Endothelial cell of umbilical vein (primary cell): ENCODE measurements around the gene TPR. TPM values are rescaled to one million over a fixed set of nuclear protein-coding genes. Genes with fewer than 3 reads are reported as not detected.

ENCODE experiments used
- BruUV-seq: library from RNA; stranded (reverse); fragments of 400-500 nt; replicated peaks from 2 replicates; lab custom pipeline; 2021; lab: Mats Ljungman, UMichigan
- CTCF ChIA-PET: fragments of 300-600, 350-600 bp; sonication (Branson Sonifier 250); formaldehyde crosslinking; loops from one replicate; lab custom pipeline; 2021; ENCODE audit warnings: antibody characterized with exemption, inconsistent platforms; lab: Charles Lee
- POLR2A ChIA-PET: fragments of 300-600, 350-600 bp; sonication (Branson Sonifier 250); formaldehyde crosslinking; loops from one replicate; lab custom pipeline; 2021; ENCODE audit warnings: antibody characterized with exemption, inconsistent platforms; lab: Charles Lee
- DNase-seq: peaks from one replicate; pipeline ENCODE4 v3.0.0-alpha.2; 2011; ENCODE audit warnings: low read depth, low spot score
- FAIRE-seq: peaks from 2 replicates; lab custom pipeline; 2011; peaks lifted over from hg19 to GRCh38; lab: Jason Lieb, UNC
- H2AFZ ChIP-seq: 2 replicates; pipeline ENCODE4 v1.6.0; 2012; ENCODE audit warnings: low read depth, low read length, control low read depth, inconsistent platforms
- H3K27ac ChIP-seq: 2 replicates; pipeline ENCODE4 v1.5.1; 2011; ENCODE audit warnings: low read depth, mild to moderate bottlenecking, control low read depth, low read length, moderate library complexity; ENCODE audit not compliant: insufficient read depth
- H3K27me3 ChIP-seq, 2 experiments: 2 replicates each; pipeline versions ENCODE4 v1.6.0 to v1.6.1; 2011; ENCODE audit warnings: low read length in 2 of 2, mixed read lengths in 1 of 2; ENCODE audit not compliant: control insufficient read depth in 2 of 2, insufficient read depth in 2 of 2
- H3K36me3 ChIP-seq, 2 experiments: 2 replicates in 1 of 2; 3 replicates in 1 of 2; pipeline ENCODE4 v1.5.1; 2011; ENCODE audit warnings: low read length in 2 of 2, mild to moderate bottlenecking in 1 of 2, moderate library complexity in 1 of 2; ENCODE audit not compliant: control insufficient read depth in 2 of 2, insufficient read depth in 2 of 2; ENCODE audit errors: extremely low read depth in 1 of 2
- H3K4me1 ChIP-seq: 3 replicates; pipeline ENCODE4 v1.5.1; 2011; ENCODE audit warnings: mild to moderate bottlenecking, low read length; ENCODE audit not compliant: control insufficient read depth, insufficient read depth; ENCODE audit errors: extremely low read depth
- H3K4me2 ChIP-seq: 2 replicates; pipeline ENCODE4 v1.6.1; 2011; ENCODE audit warnings: low read length, control low read depth, mixed read lengths; ENCODE audit not compliant: insufficient read depth
- H3K4me3 ChIP-seq, 3 experiments: fragments of 200-600 bp in 1 of 3; sonication (generic), shearing (Covaris generic) in 1 of 3; replicated peaks in 1 of 3; 2 replicates each; pipeline ENCODE4 v1.5.1; 2011 to 2016; ENCODE audit warnings: control low read depth in 3 of 3, low read length in 3 of 3, mild to moderate bottlenecking in 2 of 3, inconsistent platforms in 1 of 3, low read depth in 1 of 3, moderate library complexity in 1 of 3; ENCODE audit not compliant: insufficient read depth in 1 of 3
- H3K79me2 ChIP-seq: 2 replicates; pipeline ENCODE4 v1.6.0; 2012; ENCODE audit warnings: low read length, inconsistent platforms; ENCODE audit not compliant: control insufficient read depth, insufficient read depth
- H3K9ac ChIP-seq: replicated peaks from 2 replicates; pipeline ENCODE3; 2011; ENCODE audit warnings: low read length, control low read depth; ENCODE audit not compliant: insufficient read depth; ENCODE audit errors: extremely low read depth
- H3K9me1 ChIP-seq: replicated peaks from 3 replicates; pipeline ENCODE4 v1.6.0; 2011; ENCODE audit warnings: mild to moderate bottlenecking, low read length; ENCODE audit not compliant: control insufficient read depth, insufficient read depth; ENCODE audit errors: extremely low read depth
- H3K9me3 ChIP-seq: replicated peaks from 2 replicates; pipeline ENCODE4 v1.5.1; 2012; ENCODE audit warnings: low read length, inconsistent platforms; ENCODE audit not compliant: control insufficient read depth, insufficient read depth
- H4K20me1 ChIP-seq: replicated peaks from 2 replicates; pipeline ENCODE3; 2011; ENCODE audit warnings: mild to moderate bottlenecking, low read length; ENCODE audit not compliant: control insufficient read depth, insufficient read depth; ENCODE audit errors: extremely low read depth
- CTCF ChIP-seq, 2 donors: IDR thresholded peaks; 1 replicate in 1 of 2; 2 replicates in 1 of 2; pipeline ENCODE4 v1.5.1; 2011; ENCODE audit warnings: low read length in 2 of 2, mild to moderate bottlenecking in 2 of 2, moderate library complexity in 2 of 2, control low read depth in 1 of 2, inconsistent platforms in 1 of 2, low read depth in 1 of 2; ENCODE audit not compliant: insufficient read depth in 1 of 2; ENCODE audit errors: extremely low read depth in 1 of 2
- EZH2 ChIP-seq: IDR thresholded peaks from 2 replicates; pipeline ENCODE4 v1.6.1; 2012; ENCODE audit warnings: borderline replicate concordance, low read depth, mild to moderate bottlenecking, moderate library complexity, low read length, inconsistent platforms; ENCODE audit not compliant: severe bottlenecking
- FOS ChIP-seq: IDR thresholded peaks from 2 replicates; pipeline ENCODE4 v1.6.1; 2011; ENCODE audit warnings: mild to moderate bottlenecking, low read length, moderate library complexity, borderline replicate concordance; ENCODE audit not compliant: insufficient read depth
- GATA2 ChIP-seq: IDR thresholded peaks from 2 replicates; pipeline ENCODE4 v1.7.0; 2011; ENCODE audit warnings: low read depth, mild to moderate bottlenecking, moderate library complexity, mixed read lengths, low read length; ENCODE audit not compliant: insufficient read length, insufficient read depth
- JUN ChIP-seq: IDR thresholded peaks from 2 replicates; pipeline ENCODE4 v1.6.1; 2011; ENCODE audit warnings: borderline replicate concordance, low read depth; ENCODE audit not compliant: insufficient read length, insufficient read depth
- MAX ChIP-seq: IDR thresholded peaks from 2 replicates; pipeline ENCODE4 v1.6.1; 2011; ENCODE audit not compliant: insufficient read depth, insufficient read length
- MYC ChIP-seq: IDR thresholded peaks from one replicate; pipeline ENCODE4 v1.6.1; 2011; ENCODE audit warnings: mild to moderate bottlenecking, low read depth, low read length
- POLR2A ChIP-seq: IDR thresholded peaks from 2 replicates; pipeline ENCODE4 v1.6.1; 2012; ENCODE audit warnings: low read depth, mild to moderate bottlenecking, control low read depth, low read length
- POLR2AphosphoS5 ChIP-seq: IDR thresholded peaks from 2 replicates; pipeline ENCODE4 v1.6.1; 2012; ENCODE audit warnings: low read depth, mild to moderate bottlenecking, control low read depth, low read length, moderate library complexity; ENCODE audit not compliant: insufficient read depth
- dilution Hi-C: fragments of 300-500 bp; cut with MboI; formaldehyde crosslinking; loops from one replicate; pipeline ENCODE4 v1.15.0; 2019; ENCODE audit warnings: low sequenced_read_pairs; ENCODE audit not compliant: extremely low pct_ligation_motif_present
- intact Hi-C: fragments of 100-400 bp; cut with micrococcal nuclease; formaldehyde crosslinking; loops from one replicate; pipeline ENCODE4 v1.10.0; 2022
- polyA plus RNA-seq, 4 experiments: library from polyadenylated mRNA; depleted of rRNA in 3 of 4; stranded (reverse) in 3 of 4; unstranded in 1 of 4; fragments of >200 nt; gene quantifications; 2 replicates each; pipeline versions ENCODE4 v1.2.1 to v1.2.3, GENCODE V29; 2011 to 2012; ENCODE audit warnings: missing spikeins in 1 of 4
- total RNA-seq: library from RNA; stranded (reverse); gene quantifications from 2 replicates; pipeline ENCODE4 v1.2.3, GENCODE V29; 2021

The TPR gene
- total and polyA plus RNA-seq, 2 donors (not counting 3 experiments of a cell fraction or from before 2014, with no cell fraction given): 49.4 to 118 TPM

DNA sequence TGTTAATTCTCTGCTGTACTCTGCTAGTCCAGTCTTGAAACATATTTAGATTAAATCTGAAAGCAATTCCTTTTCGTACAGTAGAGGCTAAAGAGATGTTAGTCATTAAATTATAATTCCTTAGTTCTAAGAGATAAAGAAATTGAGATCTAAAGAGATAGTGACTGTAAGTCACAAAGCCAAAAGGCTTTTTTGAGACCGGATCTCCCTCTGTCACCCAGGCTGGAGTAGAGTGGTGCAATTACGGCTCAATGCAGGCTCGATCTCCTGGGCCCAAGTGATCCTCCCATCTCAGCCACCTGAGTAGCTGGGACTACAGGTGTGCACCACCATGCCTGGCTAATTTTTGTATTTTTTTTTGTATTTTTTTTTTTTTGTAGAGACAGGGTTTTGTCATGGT is 64.7 kb downstream of the TPR start:
- BruUV-seq: no TSS peak
- intact Hi-C loops (no loop called here), dilution Hi-C loops (no loop called here)
- Histone ChIP-seq H3K9me3 (no peaks in the 10 kb centered on the region), H2AFZ (no peak overlapping the region), H3K9ac (no peak overlapping the region), H3K36me3 (peaks cover 6 to 16% of the 10 kb centered on the region in 2 experiments), H3K4me3 (no peak overlapping the region), H3K27ac (no peak overlapping the region), H4K20me1 (no peaks in the 10 kb centered on the region), H3K9me1 (no peaks in the 10 kb centered on the region), H3K4me2 (no peak overlapping the region), H3K27me3 (no peaks in the 10 kb centered on the region), H3K4me1 (peaks cover 4% of the 10 kb centered on the region), H3K79me2 (no peaks in the 10 kb centered on the region)
- TF ChIP-seq FOS (no peak), MYC (no peak), EZH2 (no peak), POLR2AphosphoS5 (no peak), JUN (no peak), POLR2A (no peak), MAX (no peak), GATA2 (no peak), CTCF (IDR thresholded peaks at IDR 0.05; ENCODE audit: extremely low read depth in 1 of 2, insufficient read depth in 1 of 2, low read depth in 1 of 2, low read length in 2 of 2) (no peak)
- FAIRE-seq (no peak), DNase-seq (no peak)
- POLR2A ChIA-PET: no interaction called here
- CTCF ChIA-PET: no interaction called here
